Left ventricle myocardium inferior (tissue), 1 donor: ENCODE measurements around the gene THSD1. TPM values are rescaled to one million over a fixed set of nuclear protein-coding genes. Genes with fewer than 3 reads are reported as not detected.

Experiments
- DNase-seq: peaks from one replicate; pipeline ENCODE4 v3.0.0-alpha.2; 2020
- H3K27ac ChIP-seq: fragments of 200-600 bp; replicated peaks from 2 replicates; pipeline ENCODE4 v1.8.0; 2021
- H3K27me3 ChIP-seq: fragments of 200-600 bp; 2 replicates; pipeline ENCODE4 v1.8.0; 2021; ENCODE audit warnings: low read depth
- H3K36me3 ChIP-seq: fragments of 200-600 bp; 2 replicates; pipeline ENCODE4 v1.8.0; 2021
- H3K4me1 ChIP-seq: fragments of 200-600 bp; 2 replicates; pipeline ENCODE4 v1.8.0; 2021
- H3K4me3 ChIP-seq: fragments of 200-600 bp; 2 replicates; pipeline ENCODE4 v1.8.0; 2021; ENCODE audit warnings: mild to moderate bottlenecking, moderate library complexity
- H3K9me3 ChIP-seq: fragments of 200-600 bp; replicated peaks from 2 replicates; pipeline ENCODE4 v1.8.0; 2021
- intact Hi-C: fragments of 100-400 bp; cut with micrococcal nuclease; formaldehyde crosslinking; loops from one replicate; pipeline ENCODE4 v1.11.0; 2022
- total RNA-seq: library from RNA; stranded (reverse); fragmentation: NEBNext Ultra II Directional; extraction: Animal tissue kit (Norgen Biotek cat#: 25700); gene quantifications from one replicate; pipeline ENCODE4 v1.2.1, GENCODE V29; 2021
- TF ChIP-seq, protein P1 (sequence below): fragments of 200-600 bp; IDR thresholded peaks from 2 replicates; pipeline ENCODE4 v1.8.0; 2021; ENCODE audit warnings: antibody characterized with exemption, mild to moderate bottlenecking, borderline replicate concordance
- donor health status: DM: no; HTN: yes; CAD: no; lungs with severe emphysema.

THSD1 gene
- total RNA-seq, 1 donor from 2014 or later = 4.2 TPM

DNA sequence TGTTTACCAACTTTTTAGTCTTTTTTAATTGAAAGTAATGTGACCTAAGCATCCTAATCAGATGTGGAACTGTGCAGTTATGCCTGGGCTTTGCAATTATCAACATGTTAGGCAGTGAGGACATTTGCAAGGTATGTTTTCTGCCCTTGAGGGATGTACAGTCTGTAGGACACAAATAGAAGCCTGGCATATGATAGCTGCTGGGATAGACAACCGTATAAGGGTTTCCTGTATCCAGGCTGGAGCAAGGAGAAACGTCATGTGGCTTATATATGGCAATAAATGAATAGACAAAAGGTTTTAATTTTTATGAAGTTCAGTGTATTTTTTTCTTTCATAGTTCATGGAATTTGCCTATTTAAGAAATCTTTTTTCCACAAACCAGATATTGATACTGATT lies 46.5 kb upstream of the THSD1 start:
- no peaks in the 10 kb centered on the region for H3K9me3 ChIP-seq
- TF ChIP-seq, protein P1, sequence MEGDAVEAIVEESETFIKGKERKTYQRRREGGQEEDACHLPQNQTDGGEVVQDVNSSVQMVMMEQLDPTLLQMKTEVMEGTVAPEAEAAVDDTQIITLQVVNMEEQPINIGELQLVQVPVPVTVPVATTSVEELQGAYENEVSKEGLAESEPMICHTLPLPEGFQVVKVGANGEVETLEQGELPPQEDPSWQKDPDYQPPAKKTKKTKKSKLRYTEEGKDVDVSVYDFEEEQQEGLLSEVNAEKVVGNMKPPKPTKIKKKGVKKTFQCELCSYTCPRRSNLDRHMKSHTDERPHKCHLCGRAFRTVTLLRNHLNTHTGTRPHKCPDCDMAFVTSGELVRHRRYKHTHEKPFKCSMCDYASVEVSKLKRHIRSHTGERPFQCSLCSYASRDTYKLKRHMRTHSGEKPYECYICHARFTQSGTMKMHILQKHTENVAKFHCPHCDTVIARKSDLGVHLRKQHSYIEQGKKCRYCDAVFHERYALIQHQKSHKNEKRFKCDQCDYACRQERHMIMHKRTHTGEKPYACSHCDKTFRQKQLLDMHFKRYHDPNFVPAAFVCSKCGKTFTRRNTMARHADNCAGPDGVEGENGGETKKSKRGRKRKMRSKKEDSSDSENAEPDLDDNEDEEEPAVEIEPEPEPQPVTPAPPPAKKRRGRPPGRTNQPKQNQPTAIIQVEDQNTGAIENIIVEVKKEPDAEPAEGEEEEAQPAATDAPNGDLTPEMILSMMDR = no peak
- no peak for DNase-seq
- H3K27ac ChIP-seq = no peak overlapping the region
- peaks cover 58% of the 10 kb centered on the region for H3K4me1 ChIP-seq
- intact Hi-C loops = no loop called here
- H3K4me3 ChIP-seq = no peak overlapping the region
- peaks cover 4% of the 10 kb centered on the region for H3K36me3 ChIP-seq
- H3K27me3 ChIP-seq = no peaks in the 10 kb centered on the region

DNA sequence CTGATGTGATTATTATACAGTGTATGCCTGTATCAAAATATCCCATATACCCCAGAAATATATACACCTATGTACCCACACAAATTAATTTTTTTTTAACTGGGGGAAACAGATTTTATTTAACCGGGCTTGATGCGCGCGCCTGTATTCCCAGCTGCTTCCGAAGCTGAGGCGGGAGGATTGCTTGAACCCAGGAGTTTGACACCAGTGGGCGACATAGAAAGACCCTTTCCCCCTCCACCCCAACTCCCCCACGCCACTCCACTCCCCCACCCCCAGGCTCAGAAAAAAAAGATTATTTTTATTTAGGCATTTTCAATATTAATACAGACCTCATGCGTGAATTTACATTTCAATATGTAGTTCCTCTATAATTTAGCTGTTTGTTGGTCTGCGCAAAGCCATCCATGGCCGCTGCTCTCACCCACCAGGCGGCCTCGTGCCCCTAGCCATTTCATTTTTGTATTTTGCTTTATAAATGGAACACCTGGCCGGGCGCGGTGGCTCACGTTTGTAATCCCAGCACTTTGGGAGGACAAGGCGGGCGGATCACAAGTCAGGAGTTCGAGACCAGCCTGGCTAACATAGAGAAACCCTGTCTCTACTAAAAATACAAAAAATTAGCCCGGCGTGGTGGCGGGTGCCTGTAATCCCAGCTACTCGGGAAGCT lies 45.3 kb upstream of the THSD1 start:
- Histone ChIP-seq H3K4me3 (peak overlapping the region; percentile 95), H3K27me3 (no peaks in the 10 kb centered on the region), H3K9me3 (no peaks in the 10 kb centered on the region), H3K4me1 (peaks cover 64% of the 10 kb centered on the region), H3K27ac (peak overlapping the region; percentile 100), H3K36me3 (peaks cover under 1% of the 10 kb centered on the region)
- no peak for DNase-seq
- intact Hi-C loops = no loop called here
- TF ChIP-seq, protein P1 = no peak

DNA sequence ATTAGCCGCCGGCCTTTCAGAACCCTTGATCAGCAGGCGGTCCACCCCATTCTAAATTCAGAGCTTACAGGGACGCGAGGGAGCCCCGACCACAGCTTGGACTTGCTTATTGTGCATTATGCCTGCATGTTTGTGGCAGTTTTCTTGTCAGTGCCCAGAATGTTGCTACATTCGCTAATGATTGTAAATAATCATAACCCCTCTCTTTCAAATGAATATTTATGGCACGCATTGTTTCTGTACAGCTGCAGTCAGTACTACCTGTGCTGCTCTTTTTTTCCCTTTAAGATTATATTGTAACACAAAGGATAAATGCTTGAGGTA lies 44.8 kb upstream of the THSD1 start:
- no peaks in the 10 kb centered on the region for H3K27me3 ChIP-seq
- H3K9me3 ChIP-seq = no peaks in the 10 kb centered on the region
- peaks cover 61% of the 10 kb centered on the region for H3K4me1 ChIP-seq
- H3K36me3 ChIP-seq = peaks cover 5% of the 10 kb centered on the region
- H3K4me3 ChIP-seq = peak overlapping the region; percentile 95
- DNase-seq = no peak
- H3K27ac ChIP-seq = peak overlapping the region; percentile 100
- TF ChIP-seq, protein P1 = no peak
- intact Hi-C loops = no loop called here

DNA sequence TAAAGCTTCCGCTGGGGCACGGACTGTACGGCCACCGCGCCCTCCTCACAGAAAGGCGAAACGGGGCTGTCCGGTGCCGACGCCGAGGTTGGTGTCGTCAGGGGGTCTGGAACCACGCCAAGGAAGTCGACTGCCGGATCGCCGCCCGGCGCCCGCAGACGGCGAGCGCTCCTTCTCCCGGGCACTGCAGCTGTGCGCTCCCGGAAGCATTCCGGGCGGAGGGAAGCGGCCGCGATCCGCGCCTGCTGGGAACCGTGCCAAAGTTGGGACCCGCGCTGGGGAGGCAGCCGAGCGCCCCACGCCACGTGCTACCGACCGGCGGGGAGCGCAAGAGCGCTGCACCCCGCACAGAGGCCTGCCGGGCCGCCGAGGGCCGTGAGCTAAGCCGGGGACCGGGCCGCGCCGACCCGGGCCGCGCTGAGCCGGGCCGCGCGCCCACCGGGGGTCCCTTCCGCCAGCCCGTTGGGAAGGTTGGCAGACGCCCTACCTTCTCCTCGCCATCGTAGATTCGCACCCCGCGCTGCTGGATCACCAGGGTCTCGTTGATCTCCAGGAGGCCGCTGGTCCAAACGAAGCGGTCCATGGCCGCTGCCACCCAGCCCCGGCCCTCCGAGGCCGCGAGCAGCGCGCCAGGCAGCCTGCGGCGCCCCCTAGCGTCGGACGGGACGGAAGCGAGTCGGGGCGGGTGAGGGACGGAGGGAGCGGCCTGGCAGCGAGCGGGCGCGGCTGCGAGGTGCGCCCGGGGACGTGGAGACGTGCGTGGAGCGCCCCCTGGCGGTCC lies 44.2 kb upstream of the THSD1 start, which contains the start of gene VPS36:
TSS of gene VPS36 (minus strand) at position 623 of the 781 bp plus-strand sequence. CDS start at position 583, 40 bp downstream.
- peaks cover 9% of the 10 kb centered on the region for H3K36me3 ChIP-seq
- peaks cover 56% of the 10 kb centered on the region for H3K4me1 ChIP-seq
- intact Hi-C loops = no loop called here
- TF ChIP-seq, protein P1 = peak; percentile 100
- no peaks in the 10 kb centered on the region for H3K9me3 ChIP-seq
- peak within 1 kb of the TSS; percentile 100 for H3K27ac ChIP-seq
- peak within 1 kb of the TSS; percentile 95 for H3K4me3 ChIP-seq
- H3K27me3 ChIP-seq = no peaks in the 10 kb centered on the region
- peak; percentile 97 for DNase-seq

DNA sequence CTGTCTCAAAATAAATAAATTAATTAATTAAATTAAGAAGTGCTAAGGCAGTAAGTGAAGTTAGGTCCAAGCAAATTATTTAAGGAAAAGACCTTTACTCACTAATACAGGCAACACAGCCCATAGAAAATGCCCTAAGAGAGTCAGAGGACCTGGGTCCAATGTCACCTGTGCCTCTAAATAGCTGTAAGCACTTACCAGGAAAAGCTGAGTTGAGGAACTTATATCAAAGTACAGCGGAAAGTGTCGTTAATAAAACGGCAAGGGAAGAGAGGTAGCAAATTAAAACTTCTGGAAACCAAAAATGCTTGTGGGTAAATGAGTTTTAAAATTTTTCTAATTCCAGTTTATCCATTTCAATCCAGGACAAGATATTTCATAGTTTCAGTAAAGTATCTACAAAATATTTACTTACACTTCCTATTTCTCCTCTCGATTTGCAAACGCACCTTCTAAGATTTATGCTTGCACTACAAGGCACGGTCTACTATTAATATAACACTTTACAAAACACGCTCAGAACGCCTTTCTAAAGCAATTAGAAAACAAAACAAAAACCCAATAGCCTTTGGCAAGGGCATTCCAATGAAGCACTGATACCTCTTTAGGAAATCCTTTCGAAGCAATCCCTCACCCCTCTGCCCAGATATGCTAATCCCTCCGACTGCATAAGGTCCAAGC lies 43.5 kb upstream of the THSD1 start:
- Histone ChIP-seq H3K36me3 (peaks cover 12% of the 10 kb centered on the region), H3K27me3 (no peaks in the 10 kb centered on the region), H3K4me3 (peak overlapping the region; percentile 95), H3K27ac (peak overlapping the region; percentile 100), H3K4me1 (peaks cover 51% of the 10 kb centered on the region), H3K9me3 (no peaks in the 10 kb centered on the region)
- no peak for DNase-seq
- intact Hi-C loops = no loop called here
- TF ChIP-seq, protein P1 = no peak
